ENCODE results near the gene CCDC40. TPM values are rescaled to one million over a fixed set of nuclear protein-coding genes. Genes with fewer than 3 reads are reported as not detected.

The CCDC40 gene
- total RNA-seq, 1 donor from 2014 or later, result 1.0 TPM

DNA sequence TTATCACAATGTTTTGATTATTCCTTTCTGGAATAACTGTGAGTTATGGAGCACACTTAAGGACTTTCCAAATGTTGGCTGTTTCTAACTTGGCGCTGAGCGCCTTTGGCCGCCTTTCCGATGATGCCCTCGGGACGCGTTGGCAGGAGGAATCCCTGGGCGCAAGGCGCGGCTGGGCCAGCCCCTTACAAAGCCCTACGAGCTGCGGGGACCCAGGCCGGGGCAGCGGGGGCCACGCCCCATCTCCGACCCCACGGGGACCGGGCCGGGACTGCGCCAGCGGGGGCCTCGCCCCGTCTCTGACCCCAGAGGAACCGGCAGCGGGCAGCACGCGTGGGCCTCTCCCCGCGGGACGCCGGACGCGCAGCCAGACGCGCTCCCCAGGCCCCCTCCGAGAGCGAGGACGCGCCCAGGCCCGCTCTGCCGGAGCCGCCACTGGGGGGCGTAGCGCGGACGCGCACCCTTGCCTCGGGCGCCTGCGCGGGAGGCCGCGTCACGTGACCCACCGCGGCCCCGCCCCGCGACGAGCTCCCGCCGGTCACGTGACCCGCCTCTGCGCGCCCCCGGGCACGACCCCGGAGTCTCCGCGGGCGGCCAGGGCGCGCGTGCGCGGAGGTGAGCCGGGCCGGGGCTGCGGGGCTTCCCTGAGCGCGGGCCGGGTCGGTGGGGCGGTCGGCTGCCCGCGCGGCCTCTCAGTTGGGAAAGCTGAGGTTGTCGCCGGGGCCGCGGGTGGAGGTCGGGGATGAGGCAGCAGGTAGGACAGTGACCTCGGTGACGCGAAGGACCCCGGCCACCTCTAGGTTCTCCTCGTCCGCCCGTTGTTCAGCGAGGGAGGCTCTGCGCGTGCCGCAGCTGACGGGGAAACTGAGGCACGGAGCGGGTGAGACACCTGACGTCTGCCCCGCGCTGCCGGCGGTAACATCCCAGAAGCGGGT is 64.8 kb downstream of the CCDC40 start, which contains the start of gene GAA:
Gene GAA (plus strand): TSS at position 571 of the 935 bp plus-strand sequence. CDS start 3,006 bp downstream, outside the sequence.
- Histone ChIP-seq H3K4me3 (ENCODE audit: low read length in 3 of 3) (peak within 1 kb of the TSS; percentile 81 to 98 (median 96)), H3K27ac (ENCODE audit: low read depth, low read length) (peak within 1 kb of the TSS; percentile 88), H3K4me1 (ENCODE audit: control insufficient read depth in 3 of 3, insufficient read depth in 3 of 3, low read length in 3 of 3) (peaks cover 11 to 14% (median 13%) of the 10 kb centered on the region in 3 donors), H3K27me3 (ENCODE audit: control insufficient read depth in 3 of 3, insufficient read depth in 3 of 3, low read length in 3 of 3) (no peaks in the 10 kb centered on the region), H3K36me3 (ENCODE audit: control insufficient read depth in 3 of 3, insufficient read depth in 3 of 3, low read length in 3 of 3) (peaks cover 0 to 6% (median 0%) of the 10 kb centered on the region in 3 donors), H3K9me3 (ENCODE audit: control insufficient read depth in 3 of 3, low read length in 3 of 3) (no peaks in the 10 kb centered on the region), H3K9ac (ENCODE audit: low read depth in 1 of 3, low read length in 3 of 3) (peak within 1 kb of the TSS; percentile 80 to 96 (median 84))

DNA sequence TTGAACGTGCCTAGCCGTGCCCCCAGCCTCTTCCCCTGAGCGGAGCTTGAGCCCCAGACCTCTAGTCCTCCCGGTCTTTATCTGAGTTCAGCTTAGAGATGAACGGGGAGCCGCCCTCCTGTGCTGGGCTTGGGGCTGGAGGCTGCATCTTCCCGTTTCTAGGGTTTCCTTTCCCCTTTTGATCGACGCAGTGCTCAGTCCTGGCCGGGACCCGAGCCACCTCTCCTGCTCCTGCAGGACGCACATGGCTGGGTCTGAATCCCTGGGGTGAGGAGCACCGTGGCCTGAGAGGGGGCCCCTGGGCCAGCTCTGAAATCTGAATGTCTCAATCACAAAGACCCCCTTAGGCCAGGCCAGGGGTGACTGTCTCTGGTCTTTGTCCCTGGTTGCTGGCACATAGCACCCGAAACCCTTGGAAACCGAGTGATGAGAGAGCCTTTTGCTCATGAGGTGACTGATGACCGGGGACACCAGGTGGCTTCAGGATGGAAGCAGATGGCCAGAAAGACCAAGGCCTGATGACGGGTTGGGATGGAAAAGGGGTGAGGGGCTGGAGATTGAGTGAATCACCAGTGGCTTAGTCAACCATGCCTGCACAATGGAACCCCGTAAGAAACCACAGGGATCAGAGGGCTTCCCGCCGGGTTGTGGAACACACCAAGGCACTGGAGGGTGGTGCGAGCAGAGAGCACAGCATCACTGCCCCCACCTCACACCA is 65.7 kb downstream of the CCDC40 start:
- Histone ChIP-seq H3K27me3 (ENCODE audit: control insufficient read depth in 3 of 3, insufficient read depth in 3 of 3, low read length in 3 of 3) (no peaks in the 10 kb centered on the region), H3K27ac (ENCODE audit: low read depth, low read length) (peak overlapping the region; percentile 37), H3K4me3 (ENCODE audit: low read length in 3 of 3) (peak overlapping the region; percentile 81 to 98 (median 96)), H3K9me3 (ENCODE audit: control insufficient read depth in 3 of 3, low read length in 3 of 3) (no peaks in the 10 kb centered on the region), H3K4me1 (ENCODE audit: control insufficient read depth in 3 of 3, insufficient read depth in 3 of 3, low read length in 3 of 3) (peaks cover 11 to 14% (median 13%) of the 10 kb centered on the region in 3 donors), H3K36me3 (ENCODE audit: control insufficient read depth in 3 of 3, insufficient read depth in 3 of 3, low read length in 3 of 3) (peaks cover 0 to 6% (median 0%) of the 10 kb centered on the region in 3 donors), H3K9ac (ENCODE audit: low read depth in 1 of 3, low read length in 3 of 3) (peak overlapping the region; percentile 79 to 96 (median 84))

- Histone ChIP-seq H3K4me1 (ENCODE audit: control insufficient read depth in 3 of 3, insufficient read depth in 3 of 3, low read length in 3 of 3) (peaks cover 11 to 14% (median 13%) of the 10 kb centered on the region in 3 donors), H3K36me3 (ENCODE audit: control insufficient read depth in 3 of 3, insufficient read depth in 3 of 3, low read length in 3 of 3) (peaks cover 0 to 8% (median 1%) of the 10 kb centered on the region in 3 donors), H3K27ac (ENCODE audit: low read depth, low read length) (no peak overlapping the region), H3K9me3 (ENCODE audit: control insufficient read depth in 3 of 3, low read length in 3 of 3) (no peaks in the 10 kb centered on the region), H3K9ac (ENCODE audit: low read depth in 1 of 3, low read length in 3 of 3) (no peak overlapping the region), H3K4me3 (ENCODE audit: low read length in 3 of 3) (peak overlapping the region in 1 of 3 donors; percentile 96), H3K27me3 (ENCODE audit: control insufficient read depth in 3 of 3, insufficient read depth in 3 of 3, low read length in 3 of 3) (no peaks in the 10 kb centered on the region)
Measured at GRCh38 chr17:80102664-80103448, 66.4 kb downstream of the CCDC40 start.

DNA sequence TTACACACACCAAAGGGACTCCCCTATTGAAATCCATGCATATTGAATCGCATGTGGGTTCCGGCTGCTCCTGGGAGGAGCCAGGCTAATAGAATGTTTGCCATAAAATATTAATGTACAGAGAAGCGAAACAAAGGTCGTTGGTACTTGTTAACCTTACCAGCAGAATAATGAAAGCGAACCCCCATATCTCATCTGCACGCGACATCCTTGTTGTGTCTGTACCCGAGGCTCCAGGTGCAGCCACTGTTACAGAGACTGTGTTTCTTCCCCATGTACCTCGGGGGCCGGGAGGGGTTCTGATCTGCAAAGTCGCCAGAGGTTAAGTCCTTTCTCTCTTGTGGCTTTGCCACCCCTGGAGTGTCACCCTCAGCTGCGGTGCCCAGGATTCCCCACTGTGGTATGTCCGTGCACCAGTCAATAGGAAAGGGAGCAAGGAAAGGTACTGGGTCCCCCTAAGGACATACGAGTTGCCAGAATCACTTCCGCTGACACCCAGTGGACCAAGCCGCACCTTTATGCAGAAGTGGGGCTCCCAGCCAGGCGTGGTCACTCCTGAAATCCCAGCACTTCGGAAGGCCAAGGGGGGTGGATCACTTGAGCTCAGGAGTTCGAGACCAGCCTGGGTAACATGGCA is 67.1 kb downstream of the CCDC40 start:
- peaks cover 0 to 13% (median 3%) of the 10 kb centered on the region in 3 donors for H3K36me3 ChIP-seq (ENCODE audit: control insufficient read depth in 3 of 3, insufficient read depth in 3 of 3, low read length in 3 of 3)
- no peaks in the 10 kb centered on the region for H3K9me3 ChIP-seq (ENCODE audit: control insufficient read depth in 3 of 3, low read length in 3 of 3)
- H3K27ac ChIP-seq (ENCODE audit: low read depth, low read length), result no peak overlapping the region
- H3K9ac ChIP-seq (ENCODE audit: low read depth in 1 of 3, low read length in 3 of 3), result no peak overlapping the region
- H3K4me3 ChIP-seq (ENCODE audit: low read length in 3 of 3), result no peak overlapping the region
- no peaks in the 10 kb centered on the region for H3K27me3 ChIP-seq (ENCODE audit: control insufficient read depth in 3 of 3, insufficient read depth in 3 of 3, low read length in 3 of 3)
- H3K4me1 ChIP-seq (ENCODE audit: control insufficient read depth in 3 of 3, insufficient read depth in 3 of 3, low read length in 3 of 3), result peaks cover 11 to 14% (median 13%) of the 10 kb centered on the region in 3 donors

GRCh38 chr17:80104321-80104955 is 68.0 kb downstream of the CCDC40 start:
- H3K36me3 ChIP-seq (ENCODE audit: control insufficient read depth in 3 of 3, insufficient read depth in 3 of 3, low read length in 3 of 3), result peaks cover 0 to 13% (median 10%) of the 10 kb centered on the region in 3 donors
- H3K4me3 ChIP-seq (ENCODE audit: low read length in 3 of 3), result no peak overlapping the region
- H3K9me3 ChIP-seq (ENCODE audit: control insufficient read depth in 3 of 3, low read length in 3 of 3), result no peaks in the 10 kb centered on the region
- H3K4me1 ChIP-seq (ENCODE audit: control insufficient read depth in 3 of 3, insufficient read depth in 3 of 3, low read length in 3 of 3), result peaks cover 11 to 14% (median 13%) of the 10 kb centered on the region in 3 donors
- no peak overlapping the region for H3K9ac ChIP-seq (ENCODE audit: low read depth in 1 of 3, low read length in 3 of 3)
- no peaks in the 10 kb centered on the region for H3K27me3 ChIP-seq (ENCODE audit: control insufficient read depth in 3 of 3, insufficient read depth in 3 of 3, low read length in 3 of 3)
- H3K27ac ChIP-seq (ENCODE audit: low read depth, low read length), result no peak overlapping the region

DNA sequence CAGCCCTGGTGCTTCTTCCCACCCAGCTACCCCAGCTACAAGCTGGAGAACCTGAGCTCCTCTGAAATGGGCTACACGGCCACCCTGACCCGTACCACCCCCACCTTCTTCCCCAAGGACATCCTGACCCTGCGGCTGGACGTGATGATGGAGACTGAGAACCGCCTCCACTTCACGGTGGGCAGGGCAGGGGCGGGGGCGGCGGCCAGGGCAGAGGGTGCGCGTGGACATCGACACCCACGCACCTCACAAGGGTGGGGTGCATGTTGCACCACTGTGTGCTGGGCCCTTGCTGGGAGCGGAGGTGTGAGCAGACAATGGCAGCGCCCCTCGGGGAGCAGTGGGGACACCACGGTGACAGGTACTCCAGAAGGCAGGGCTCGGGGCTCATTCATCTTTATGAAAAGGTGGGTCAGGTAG is 68.5 kb downstream of the CCDC40 start:
- Histone ChIP-seq H3K27me3 (ENCODE audit: control insufficient read depth in 3 of 3, insufficient read depth in 3 of 3, low read length in 3 of 3) (no peaks in the 10 kb centered on the region), H3K9me3 (ENCODE audit: control insufficient read depth in 3 of 3, low read length in 3 of 3) (no peaks in the 10 kb centered on the region), H3K4me3 (ENCODE audit: low read length in 3 of 3) (no peak overlapping the region), H3K27ac (ENCODE audit: low read depth, low read length) (no peak overlapping the region), H3K9ac (ENCODE audit: low read depth in 1 of 3, low read length in 3 of 3) (no peak overlapping the region), H3K4me1 (ENCODE audit: control insufficient read depth in 3 of 3, insufficient read depth in 3 of 3, low read length in 3 of 3) (peaks cover 11 to 14% (median 13%) of the 10 kb centered on the region in 3 donors), H3K36me3 (ENCODE audit: control insufficient read depth in 3 of 3, insufficient read depth in 3 of 3, low read length in 3 of 3) (peaks cover 0 to 13% (median 10%) of the 10 kb centered on the region in 3 donors)

DNA sequence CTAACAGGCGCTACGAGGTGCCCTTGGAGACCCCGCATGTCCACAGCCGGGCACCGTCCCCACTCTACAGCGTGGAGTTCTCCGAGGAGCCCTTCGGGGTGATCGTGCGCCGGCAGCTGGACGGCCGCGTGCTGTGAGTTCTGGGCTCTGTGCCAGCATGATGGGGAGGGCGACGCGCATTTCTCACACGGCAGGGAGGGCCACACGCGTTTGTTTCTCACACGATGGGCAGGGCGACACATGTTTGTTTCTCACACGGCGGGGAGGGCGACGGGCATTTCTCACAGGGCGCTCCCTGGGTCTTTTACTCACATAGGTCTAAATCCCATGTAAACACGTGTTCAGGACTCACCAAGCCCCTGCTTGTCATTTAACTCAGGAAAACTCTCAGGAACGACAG is 69.3 kb downstream of the CCDC40 start:
- H3K36me3 ChIP-seq (ENCODE audit: control insufficient read depth in 3 of 3, insufficient read depth in 3 of 3, low read length in 3 of 3), result peaks cover 3 to 18% (median 15%) of the 10 kb centered on the region in 3 donors
- no peak overlapping the region for H3K27ac ChIP-seq (ENCODE audit: low read depth, low read length)
- H3K27me3 ChIP-seq (ENCODE audit: control insufficient read depth in 3 of 3, insufficient read depth in 3 of 3, low read length in 3 of 3), result no peaks in the 10 kb centered on the region
- H3K9me3 ChIP-seq (ENCODE audit: control insufficient read depth in 3 of 3, low read length in 3 of 3), result no peaks in the 10 kb centered on the region
- no peak overlapping the region for H3K4me3 ChIP-seq (ENCODE audit: low read length in 3 of 3)
- peaks cover 9 to 14% (median 10%) of the 10 kb centered on the region in 3 donors for H3K4me1 ChIP-seq (ENCODE audit: control insufficient read depth in 3 of 3, insufficient read depth in 3 of 3, low read length in 3 of 3)
- no peak overlapping the region for H3K9ac ChIP-seq (ENCODE audit: low read depth in 1 of 3, low read length in 3 of 3)

DNA sequence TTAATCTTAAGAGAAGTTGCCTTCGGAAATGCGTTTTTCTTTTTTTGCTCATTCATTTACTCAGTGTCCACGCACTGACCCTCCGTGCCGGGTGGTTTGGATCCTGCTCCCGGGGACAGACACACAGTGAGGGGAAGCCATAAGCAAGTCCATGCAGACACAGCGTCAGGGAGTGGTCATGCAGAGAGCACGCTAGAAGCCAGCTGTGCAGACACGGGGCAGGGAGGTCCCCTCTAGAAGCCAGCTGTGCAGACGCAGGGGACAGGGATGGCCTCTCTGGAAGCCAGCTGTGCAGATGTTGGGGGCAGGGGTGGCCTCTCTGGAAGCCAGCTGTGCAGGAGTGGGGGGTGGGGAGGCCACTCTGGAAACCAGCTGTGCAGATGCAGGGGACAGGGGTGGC is 69.7 kb downstream of the CCDC40 start:
- Histone ChIP-seq H3K9ac (ENCODE audit: low read depth in 1 of 3, low read length in 3 of 3) (no peak overlapping the region), H3K4me3 (ENCODE audit: low read length in 3 of 3) (no peak overlapping the region), H3K4me1 (ENCODE audit: control insufficient read depth in 3 of 3, insufficient read depth in 3 of 3, low read length in 3 of 3) (peaks cover 8 to 14% (median 9%) of the 10 kb centered on the region in 3 donors), H3K36me3 (ENCODE audit: control insufficient read depth in 3 of 3, insufficient read depth in 3 of 3, low read length in 3 of 3) (peaks cover 5 to 18% (median 15%) of the 10 kb centered on the region in 3 donors), H3K27ac (ENCODE audit: low read depth, low read length) (no peak overlapping the region), H3K27me3 (ENCODE audit: control insufficient read depth in 3 of 3, insufficient read depth in 3 of 3, low read length in 3 of 3) (no peaks in the 10 kb centered on the region), H3K9me3 (ENCODE audit: control insufficient read depth in 3 of 3, low read length in 3 of 3) (no peaks in the 10 kb centered on the region)
